NCI-H1417 treated with DMSO at 0.1 percent for 48 hours (cell line): Measurements from ENCODE around the gene PRR23E.
A peak's percentile ranks its signal among the peaks of the same experiment; 100 is the strongest.

Experiments used
- DNase-seq: peaks from one replicate; lab custom pipeline; 2025; lab: John Stamatoyannopoulos, UW

Gene PRR23E

GRCh38 chr3:127192576-127193232 is at the start of gene PRR23E:
PRR23E (plus strand) TSS chr3:127193131; CDS start chr3:127196686, 3,555 bp downstream.
- DNase-seq: no peak

GRCh38 chr3:127143172-127143571 is 49.8 kb upstream of the PRR23E start:
- DNase-seq: no peak

- no peak for DNase-seq
Measured at GRCh38 chr3:127144631-127145030, 48.3 kb upstream of the PRR23E start.

GRCh38 chr3:127145266-127145665 is 47.7 kb upstream of the PRR23E start:
- DNase-seq: no peak

- no peak for DNase-seq
Measured at GRCh38 chr3:127147291-127147885, 45.5 kb upstream of the PRR23E start.

GRCh38 chr3:127149621-127150310 is 43.2 kb upstream of the PRR23E start:
- DNase-seq: no peak

- DNase-seq: peak; percentile 18
Measured at GRCh38 chr3:127150513-127151250, 42.2 kb upstream of the PRR23E start.

- DNase-seq: no peak
Measured at GRCh38 chr3:127151251-127151564, 41.7 kb upstream of the PRR23E start.

GRCh38 chr3:127151992-127152650 is 40.8 kb upstream of the PRR23E start:
- no peak for DNase-seq

- DNase-seq: no peak
Measured at GRCh38 chr3:127152684-127153505, 40.0 kb upstream of the PRR23E start.

GRCh38 chr3:127153506-127153815 is 39.5 kb upstream of the PRR23E start:
- DNase-seq: no peak

- DNase-seq: no peak
Measured at GRCh38 chr3:127156338-127157050, 36.4 kb upstream of the PRR23E start.

- DNase-seq: peak; percentile 63
Measured at GRCh38 chr3:127157171-127157828, 35.6 kb upstream of the PRR23E start.

GRCh38 chr3:127158614-127159229 is 34.2 kb upstream of the PRR23E start:
- DNase-seq: no peak

GRCh38 chr3:127159543-127159942 is 33.4 kb upstream of the PRR23E start:
- DNase-seq: peak; percentile 77

GRCh38 chr3:127161236-127161635 is 31.7 kb upstream of the PRR23E start:
- no peak for DNase-seq

- DNase-seq: no peak
Measured at GRCh38 chr3:127161973-127162579, 30.9 kb upstream of the PRR23E start.

- no peak for DNase-seq
Measured at GRCh38 chr3:127162947-127163645, 29.8 kb upstream of the PRR23E start.

GRCh38 chr3:127164615-127165014 is 28.3 kb upstream of the PRR23E start:
- no peak for DNase-seq
